Activated T-cell treated with anti-CD3 and anti-CD28 coated beads for 24 hours (primary cell): ENCODE results near the gene TCTN1.
A peak's percentile ranks its signal among the peaks of the same experiment; 100 is the strongest.

Source experiments
- DNase-seq: peaks from one replicate; pipeline ENCODE4 v3.0.0-alpha.2; 2020; ENCODE audit warnings: low read depth

The TCTN1 gene

GRCh38 chr12:110680032-110680431 is 66.1 kb downstream of the TCTN1 start:
- no peak for DNase-seq

- no peak for DNase-seq
These were observed 70.0 kb downstream of the TCTN1 start for GRCh38 chr12:110683888-110684287.

- no peak for DNase-seq
These were observed 70.4 kb downstream of the TCTN1 start for GRCh38 chr12:110684312-110684836.

- no peak for DNase-seq
These were observed 72.5 kb downstream of the TCTN1 start for GRCh38 chr12:110686294-110686903.

GRCh38 chr12:110687396-110688169 is 73.7 kb downstream of the TCTN1 start:
- DNase-seq = no peak

GRCh38 chr12:110688446-110689280 is 74.7 kb downstream of the TCTN1 start, which contains the start of gene HVCN1:
Gene HVCN1, minus strand, starts transcription at chr12:110689115. Its CDS starts 5,870 bp downstream, at chr12:110683245.
- peak; percentile 15 for DNase-seq

- DNase-seq = peak; percentile 28
These were observed 75.6 kb downstream of the TCTN1 start for GRCh38 chr12:110689281-110690126.

- no peak for DNase-seq
These were observed 76.2 kb downstream of the TCTN1 start for GRCh38 chr12:110690127-110690430.

- DNase-seq = no peak
These were observed 79.8 kb downstream of the TCTN1 start for GRCh38 chr12:110693731-110694130.

GRCh38 chr12:110694330-110694901 is 80.5 kb downstream of the TCTN1 start:
- no peak for DNase-seq

- no peak for DNase-seq
These were observed 82.4 kb downstream of the TCTN1 start for GRCh38 chr12:110696283-110696682.

- DNase-seq = no peak
These were observed 83.3 kb downstream of the TCTN1 start for GRCh38 chr12:110697236-110697635.

- peak; percentile 74 for DNase-seq
These were observed 84.4 kb downstream of the TCTN1 start for GRCh38 chr12:110698171-110698902.
